Adrenal gland (tissue), 12 donors: Measurements from ENCODE around the gene KRT77. TPM values are rescaled to one million over a fixed set of nuclear protein-coding genes. Genes with fewer than 3 reads are reported as not detected.

ENCODE experiments used
- DNase-seq, 7 donors: peaks; one replicate each; pipeline ENCODE4 v3.0.0-alpha.2; 2019 to 2020
- H3K27ac ChIP-seq, 5 donors: fragments of 200-600 bp; sonication (generic) in 4 of 5; 1 replicate in 3 of 5; 2 replicates in 2 of 5; pipeline versions ENCODE4 v1.5.1 to v1.8.0; 2016 to 2020; ENCODE audit warnings: mild to moderate bottlenecking in 1 of 5
- H3K27me3 ChIP-seq: fragments of 200-600 bp; 2 replicates; pipeline ENCODE4 v1.8.0; 2021
- H3K36me3 ChIP-seq, 2 donors: fragments of 200-600 bp; replicated peaks in 1 of 2; 1 replicate in 1 of 2; 2 replicates in 1 of 2; pipeline versions ENCODE4 v1.5.1 to v1.8.0; 2018 to 2022
- H3K4me1 ChIP-seq, 2 donors: fragments of 200-600 bp; replicated peaks in 1 of 2; 1 replicate in 1 of 2; 2 replicates in 1 of 2; pipeline versions ENCODE4 v1.5.1 to v1.8.0; 2018 to 2021
- H3K4me3 ChIP-seq, 4 donors: fragments of 200-600 bp; sonication (generic) in 3 of 4; one replicate each; pipeline ENCODE4 v1.5.1; 2016 to 2018
- H3K9me3 ChIP-seq, 3 donors: fragments of 200-600 bp; sonication (generic) in 1 of 3; replicated peaks in 1 of 3; 1 replicate in 2 of 3; 2 replicates in 1 of 3; pipeline versions ENCODE4 v1.5.1 to v1.8.0; 2016 to 2021
- CTCF ChIP-seq, 6 experiments: fragments of 450-650 bp in 4 of 6; fragments of 200-600 bp in 2 of 6; sonication (generic) in 1 of 6; IDR thresholded peaks; 1 replicate in 5 of 6; 2 replicates in 1 of 6; pipeline versions ENCODE4 v1.5.1 to v1.8.0; 2016 to 2021; ENCODE audit warnings: antibody characterized with exemption in 6 of 6, mild to moderate bottlenecking in 2 of 6, moderate library complexity in 1 of 6
- POLR2A ChIP-seq, 2 donors: fragments of 450-650 bp; IDR thresholded peaks; one replicate each; pipeline ENCODE4 v1.6.1; 2017; ENCODE audit warnings: antibody characterized with exemption in 2 of 2, mild to moderate bottlenecking in 2 of 2, moderate library complexity in 1 of 2
- WGBS, 4 donors: extraction: QIAGEN DNeasy Blood & Tissue Kit in 2 of 4; methylation state at CpG; one replicate each; pipeline versions ENCODE4 v1.1.5 to v1.1.7; 2013 to 2017; 5-methylcytosine and 5-hydroxymethylcytosine counted together
- intact Hi-C, 2 donors: fragments of 100-400 bp; cut with DNase I; formaldehyde crosslinking; loops; one replicate each; pipeline versions ENCODE4 v1.14.1 to v1.15.0; 2022 to 2023
- polyA plus RNA-seq, 3 donors: library from polyadenylated mRNA; stranded (reverse); fragments of 200-250 nt in 2 of 3; fragments of 350-450 nt in 1 of 3; fragmentation: Illumina TruSeq in 1 of 3; extraction: RNeasy Lipid Tissue Mini Kit (QIAGEN cat#74804) in 1 of 3; gene quantifications; one replicate each; pipeline ENCODE4 v1.2.3, GENCODE V29; 2013 to 2014
- total RNA-seq, 9 donors: library from RNA; depleted of rRNA in 4 of 9; stranded (reverse); fragments of >200 nt in 4 of 9; fragments of 120-200 nt in 1 of 9; fragmentation: NEBNext Ultra II Directional in 1 of 9; extraction: Animal tissue kit (Norgen Biotek cat#: 25700) in 1 of 9; gene quantifications; one replicate each; pipeline versions ENCODE4 v1.1.0 to v1.2.4, GENCODE V29; 2013 to 2023
- donor health status: healthy with polysubstance abuse.
- donor health status: Bipolar disorder and iron deficiency.
- donor health status: DM: yes; HTN: yes; CAD: no.
- donor health status: DM: no; HTN: no; CAD: no.
- donor health status: DM: no; HTN: no; CAD: no.
- donor health status: DM: yes; HTN: yes; CAD: no.

KRT77 gene
- total and polyA plus RNA-seq, 12 donors, result not detected

- Histone ChIP-seq H3K9me3 (no peaks in the 10 kb centered on the region), H3K36me3 (no peaks in the 10 kb centered on the region), H3K27me3 (peaks cover 28% of the 10 kb centered on the region), H3K4me3 (no peak overlapping the region), H3K27ac (no peak overlapping the region), H3K4me1 (peaks cover 0 to 9% of the 10 kb centered on the region in 2 donors)
- intact Hi-C loops, result no loop called here
- no peak for DNase-seq
- no peak for TF ChIP-seq CTCF (IDR thresholded peaks at IDR 0.05)
- TF ChIP-seq POLR2A (IDR thresholded peaks at IDR 0.05), result no peak
- WGBS, 4 donors, result 60 to 70% (median 67%) methylated on average over 7 to 8 of the region's 8 CpGs
Measured at GRCh38 chr12:52690351-52691075, 12.8 kb downstream of the KRT77 start.

GRCh38 chr12:52689936-52690335 is 13.4 kb downstream of the KRT77 start:
- intact Hi-C loops, result no loop called here
- Histone ChIP-seq H3K4me1 (peaks cover 0 to 9% of the 10 kb centered on the region in 2 donors), H3K27me3 (peaks cover 29% of the 10 kb centered on the region)

GRCh38 chr12:52689239-52689638 is 14.1 kb downstream of the KRT77 start:
- intact Hi-C loops, result no loop called here
- TF ChIP-seq POLR2A (IDR thresholded peaks at IDR 0.05) (no peak), CTCF (IDR thresholded peaks at IDR 0.05) (no peak)
- no peaks in the 10 kb centered on the region for H3K9me3 ChIP-seq
- H3K27ac ChIP-seq, result no peak overlapping the region
- DNase-seq, result no peak
- H3K36me3 ChIP-seq, result no peaks in the 10 kb centered on the region
- peaks cover 0 to 9% of the 10 kb centered on the region in 2 donors for H3K4me1 ChIP-seq
- H3K27me3 ChIP-seq, result peaks cover 29% of the 10 kb centered on the region
- no peak overlapping the region for H3K4me3 ChIP-seq

More at GRCh38 chr12:52689936-52690335, 13.4 kb downstream of the KRT77 start:
- Histone ChIP-seq H3K4me3 (no peak overlapping the region), H3K9me3 (no peaks in the 10 kb centered on the region), H3K27ac (no peak overlapping the region), H3K36me3 (no peaks in the 10 kb centered on the region)
- DNase-seq, result no peak
- TF ChIP-seq POLR2A (IDR thresholded peaks at IDR 0.05), result no peak
- TF ChIP-seq CTCF (IDR thresholded peaks at IDR 0.05), result no peak
- WGBS, 4 donors, result 78 to 92% (median 87%) methylated on average over 1 of the region's 1 CpG

GRCh38 chr12:52688481-52688880 is 14.8 kb downstream of the KRT77 start:
- H3K4me3 ChIP-seq, result no peak overlapping the region
- WGBS, 4 donors, result 61 to 86% (median 67%) methylated on average over 2 of the region's 2 CpGs
- TF ChIP-seq CTCF (IDR thresholded peaks at IDR 0.05) (no peak), POLR2A (IDR thresholded peaks at IDR 0.05) (no peak)
- intact Hi-C loops, result no loop called here
- H3K4me1 ChIP-seq, result peaks cover 0 to 9% of the 10 kb centered on the region in 2 donors
- H3K9me3 ChIP-seq, result no peaks in the 10 kb centered on the region
- peaks cover 29% of the 10 kb centered on the region for H3K27me3 ChIP-seq
- DNase-seq, result no peak
- H3K27ac ChIP-seq, result no peak overlapping the region
- no peaks in the 10 kb centered on the region for H3K36me3 ChIP-seq
